Activated CD4-positive, alpha-beta T cell treated with anti-CD3 and anti-CD28 coated beads, Interleukin-10, Interleukin-2, amounts not matched to agents 100 ng/mL and 50 ng/mL, durations not matched to agents 16 hours and 8 hours (primary cell): ENCODE measurements around the gene SLC34A3.
"Not testable (repeated sequence)": the region's sequence is repeated elsewhere in the genome, so short reads cannot be mapped to it uniquely, and the experiment has no call there.

Experiments
- DNase-seq: peaks from one replicate; pipeline ENCODE4 v3.0.0-alpha.2; 2020

Gene SLC34A3

DNA sequence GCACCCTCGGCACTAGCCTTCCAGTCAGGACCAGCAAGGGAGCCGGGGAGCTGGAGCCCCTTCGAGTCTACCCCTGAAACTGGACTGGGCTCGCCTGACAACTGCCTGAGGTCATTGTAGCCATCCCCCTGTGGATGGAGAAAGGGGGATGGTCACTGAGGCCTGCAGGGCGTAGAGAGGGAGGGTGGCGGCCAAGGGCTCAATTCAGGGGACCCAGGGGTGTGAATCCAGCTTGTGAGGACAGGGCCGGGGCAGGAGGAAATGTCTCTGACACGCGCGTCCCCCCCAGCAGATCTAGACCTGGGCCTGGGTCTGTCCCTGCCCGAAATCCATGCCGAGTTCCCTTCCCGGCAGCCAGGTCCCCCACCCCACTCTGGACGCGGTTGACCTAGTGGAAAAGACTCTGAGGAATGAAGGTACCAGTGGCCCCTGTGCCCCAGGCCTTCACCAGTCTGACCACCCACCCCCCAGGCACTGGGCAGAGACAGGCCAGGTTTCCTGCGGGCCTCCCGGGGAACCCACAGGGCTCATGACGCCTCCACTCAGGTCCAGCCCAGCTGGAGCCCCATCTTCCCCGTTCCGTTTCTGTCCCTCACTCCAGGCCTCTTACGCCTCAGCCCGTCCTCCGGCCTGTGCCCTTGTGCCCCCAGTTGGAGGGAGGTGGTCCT, 805 bp downstream of the SLC34A3 start:
- DNase-seq = no peak

DNA sequence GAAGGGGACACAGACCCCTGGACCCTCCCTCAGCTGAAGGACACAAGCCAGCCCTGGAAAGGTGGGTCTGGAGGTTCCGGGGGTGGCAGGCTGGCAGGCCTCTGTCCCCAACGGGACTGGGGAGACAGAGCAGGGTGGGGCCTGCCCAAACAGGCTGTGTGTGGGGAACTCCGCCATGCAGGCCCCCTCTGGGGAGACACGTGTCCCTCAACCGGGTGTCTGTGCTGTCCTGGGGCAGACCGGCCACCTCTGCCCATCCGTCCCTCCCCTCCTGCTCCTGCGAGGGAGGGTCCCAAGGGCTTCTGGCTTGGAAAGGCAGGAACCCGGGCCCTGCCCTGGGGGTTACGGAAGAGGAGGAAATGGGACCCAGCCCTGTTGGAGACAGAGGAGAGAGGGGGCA, 1.4 kb downstream of the SLC34A3 start:
- DNase-seq = no peak

DNA sequence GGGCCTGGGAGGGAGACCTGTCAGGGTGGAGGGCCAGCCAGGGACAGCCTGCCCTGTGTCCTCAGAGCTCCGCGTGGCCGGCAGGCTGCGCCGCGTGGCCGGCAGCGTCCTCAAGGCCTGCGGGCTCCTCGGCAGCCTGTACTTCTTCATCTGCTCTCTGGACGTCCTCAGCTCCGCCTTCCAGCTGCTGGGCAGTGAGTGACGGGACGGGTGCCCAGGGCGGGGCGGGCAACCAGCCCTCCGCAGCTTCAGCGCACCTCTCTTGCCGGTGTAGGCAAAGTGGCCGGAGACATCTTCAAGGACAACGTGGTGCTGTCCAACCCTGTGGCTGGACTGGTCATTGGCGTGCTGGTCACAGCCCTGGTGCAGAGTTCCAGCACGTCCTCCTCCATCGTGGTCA, 1.8 kb downstream of the SLC34A3 start:
- no peak for DNase-seq

DNA sequence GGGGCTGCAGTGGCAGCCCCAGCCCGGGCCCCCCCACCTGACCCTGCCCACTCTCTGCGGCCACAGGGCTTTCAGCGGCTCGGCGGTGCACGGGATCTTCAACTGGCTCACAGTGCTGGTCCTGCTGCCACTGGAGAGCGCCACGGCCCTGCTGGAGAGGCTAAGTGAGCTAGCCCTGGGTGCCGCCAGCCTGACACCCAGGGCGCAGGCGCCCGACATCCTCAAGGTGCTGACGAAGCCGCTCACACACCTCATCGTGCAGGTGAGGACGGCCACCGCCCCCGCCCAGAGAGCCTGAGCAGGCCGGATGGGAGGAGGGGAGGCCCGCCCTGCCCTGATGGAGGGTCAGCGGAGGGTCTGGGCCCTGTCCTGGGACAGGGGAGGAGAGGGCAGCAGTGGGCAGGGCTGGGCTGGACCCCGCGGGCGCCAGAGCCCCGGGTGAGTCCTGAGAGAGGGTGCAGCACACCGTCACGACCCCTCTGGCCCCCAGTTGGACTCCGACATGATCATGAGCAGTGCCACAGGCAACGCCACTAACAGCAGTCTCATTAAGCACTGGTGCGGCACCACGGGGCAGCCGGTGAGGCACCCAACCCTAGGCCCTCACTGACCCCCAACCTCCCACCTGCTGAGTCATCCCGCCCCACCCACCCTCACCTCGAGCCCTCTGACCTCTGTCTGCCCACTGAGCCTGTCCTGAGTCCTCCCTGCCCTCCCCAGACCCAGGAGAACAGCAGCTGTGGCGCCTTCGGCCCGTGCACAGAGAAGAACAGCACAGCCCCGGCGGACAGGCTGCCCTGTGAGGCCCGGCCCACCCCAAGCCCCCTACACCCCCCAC, 2.7 kb downstream of the SLC34A3 start:
- no peak for DNase-seq

DNA sequence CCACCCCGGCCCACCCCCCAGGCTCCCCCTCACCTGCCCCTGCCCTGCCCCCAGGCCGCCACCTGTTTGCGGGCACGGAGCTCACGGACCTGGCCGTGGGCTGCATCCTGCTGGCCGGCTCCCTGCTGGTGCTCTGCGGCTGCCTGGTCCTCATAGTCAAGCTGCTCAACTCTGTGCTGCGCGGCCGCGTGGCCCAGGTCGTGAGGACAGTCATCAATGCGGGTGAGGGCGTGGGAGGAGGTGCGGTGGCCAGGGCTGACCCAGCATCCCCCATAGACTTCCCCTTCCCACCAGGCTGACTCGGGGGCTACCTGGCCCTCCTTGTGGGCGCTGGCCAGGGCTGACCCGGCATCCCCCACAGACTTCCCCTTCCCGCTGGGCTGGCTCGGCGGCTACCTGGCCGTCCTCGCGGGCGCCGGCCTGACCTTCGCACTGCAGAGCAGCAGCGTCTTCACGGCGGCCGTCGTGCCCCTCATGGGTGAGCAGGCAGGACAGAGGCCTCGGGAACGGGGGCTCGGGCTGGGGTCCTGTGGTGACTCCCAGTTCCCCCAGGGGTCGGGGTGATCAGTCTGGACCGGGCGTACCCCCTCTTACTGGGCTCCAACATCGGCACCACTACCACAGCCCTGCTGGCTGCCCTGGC, 3.5 kb downstream of the SLC34A3 start:
- no peak for DNase-seq

DNA sequence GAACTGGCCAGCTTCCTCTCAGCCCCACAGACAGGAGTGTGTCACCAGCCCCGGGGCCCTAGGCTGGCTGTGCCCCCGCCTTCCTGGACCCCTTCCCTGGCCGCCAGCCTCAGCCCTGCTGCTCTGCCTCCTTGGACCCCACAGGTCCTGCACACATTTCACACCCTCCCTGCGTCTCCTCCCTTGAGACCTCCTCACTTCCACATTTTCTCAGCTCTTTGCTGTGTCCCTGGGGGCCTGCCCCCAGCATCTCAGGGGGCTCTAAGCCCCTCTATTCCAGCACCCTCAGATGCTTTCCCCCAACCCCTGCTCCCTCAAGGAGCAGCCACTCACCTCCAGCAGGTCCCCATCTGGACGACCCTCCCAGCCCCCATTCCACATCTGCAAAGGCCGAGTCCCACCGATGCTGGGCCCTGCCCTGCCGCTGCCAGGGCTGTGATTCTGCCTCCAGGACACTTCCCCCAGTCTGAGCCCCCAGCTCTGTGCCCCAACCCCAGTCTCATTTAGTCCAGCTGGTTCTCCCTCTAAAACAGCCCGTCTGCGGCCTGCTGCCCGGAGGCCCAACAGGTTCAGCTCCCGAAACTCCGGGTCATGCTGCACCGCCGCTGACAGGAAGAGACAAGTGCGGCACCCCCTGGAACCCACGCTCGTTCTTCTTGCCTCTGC, 4.2 kb downstream of the SLC34A3 start:
- DNase-seq = no peak

DNA sequence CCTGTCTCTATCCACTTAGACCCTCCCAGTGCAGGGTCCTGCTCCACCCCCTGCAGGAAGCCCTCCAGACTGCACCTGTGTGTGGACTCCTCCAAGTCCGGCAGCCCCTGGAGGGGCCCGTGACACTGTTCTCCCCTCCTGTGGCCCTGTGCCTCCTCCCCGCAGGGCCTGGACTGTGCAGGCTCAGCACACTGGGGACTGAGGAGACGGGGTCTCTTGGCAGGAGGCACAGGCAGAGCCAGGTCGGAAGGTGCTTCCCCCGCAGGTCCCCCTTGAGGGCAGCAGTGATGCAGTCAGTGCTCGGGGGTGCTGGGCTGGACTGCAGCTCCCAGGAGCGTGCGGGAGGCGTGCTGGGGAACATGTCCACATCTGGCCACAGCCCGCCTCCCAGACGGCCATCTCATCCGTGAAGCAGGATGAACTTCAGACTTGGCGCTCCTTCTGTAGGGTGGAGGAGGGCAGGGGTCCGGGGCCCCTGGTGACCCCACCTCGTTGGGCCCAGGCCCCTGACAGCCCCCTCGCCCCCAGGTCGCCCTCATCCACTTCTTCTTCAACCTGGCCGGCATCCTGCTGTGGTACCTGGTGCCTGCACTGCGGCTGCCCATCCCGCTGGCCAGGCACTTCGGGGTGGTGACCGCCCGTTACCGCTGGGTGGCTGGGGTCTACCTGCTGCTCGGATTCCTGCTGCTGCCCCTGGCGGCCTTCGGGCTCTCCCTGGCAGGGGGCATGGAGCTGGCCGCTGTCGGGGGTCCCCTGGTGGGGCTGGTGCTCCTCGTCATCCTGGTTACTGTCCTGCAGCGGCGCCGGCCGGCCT, 4.9 kb downstream of the SLC34A3 start:
- no peak for DNase-seq

DNA sequence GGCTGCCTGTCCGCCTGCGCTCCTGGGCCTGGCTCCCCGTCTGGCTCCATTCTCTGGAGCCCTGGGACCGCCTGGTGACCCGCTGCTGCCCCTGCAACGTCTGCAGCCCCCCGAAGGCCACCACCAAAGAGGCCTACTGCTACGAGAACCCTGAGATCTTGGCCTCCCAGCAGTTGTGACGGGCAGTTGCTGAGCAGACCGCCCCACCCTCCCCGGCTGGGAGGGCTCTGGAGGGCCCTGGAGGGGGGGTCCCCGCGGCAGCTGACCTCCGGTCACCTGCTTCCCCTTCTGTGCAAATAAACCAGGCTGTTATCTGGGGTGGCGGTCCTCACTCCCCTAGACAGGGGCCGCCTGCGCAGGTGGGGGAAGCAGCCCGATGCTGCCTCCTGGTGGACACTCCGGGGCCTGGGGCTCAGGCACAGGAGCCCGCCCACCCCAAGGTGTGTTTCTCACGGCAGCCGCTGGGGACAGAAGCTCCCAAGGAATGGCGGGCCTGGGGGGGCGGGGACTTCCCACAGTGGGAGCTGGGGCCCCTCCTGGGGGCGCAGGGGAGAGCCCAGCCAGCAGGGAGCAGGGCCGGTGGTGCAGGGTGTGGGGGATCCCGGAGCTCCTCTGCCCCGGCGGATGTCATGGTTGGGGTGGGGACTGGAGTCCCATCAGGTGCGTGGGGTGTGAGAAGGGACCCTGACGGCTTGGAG, 5.7 kb downstream of the SLC34A3 start:
- DNase-seq = peak; percentile 93

DNA sequence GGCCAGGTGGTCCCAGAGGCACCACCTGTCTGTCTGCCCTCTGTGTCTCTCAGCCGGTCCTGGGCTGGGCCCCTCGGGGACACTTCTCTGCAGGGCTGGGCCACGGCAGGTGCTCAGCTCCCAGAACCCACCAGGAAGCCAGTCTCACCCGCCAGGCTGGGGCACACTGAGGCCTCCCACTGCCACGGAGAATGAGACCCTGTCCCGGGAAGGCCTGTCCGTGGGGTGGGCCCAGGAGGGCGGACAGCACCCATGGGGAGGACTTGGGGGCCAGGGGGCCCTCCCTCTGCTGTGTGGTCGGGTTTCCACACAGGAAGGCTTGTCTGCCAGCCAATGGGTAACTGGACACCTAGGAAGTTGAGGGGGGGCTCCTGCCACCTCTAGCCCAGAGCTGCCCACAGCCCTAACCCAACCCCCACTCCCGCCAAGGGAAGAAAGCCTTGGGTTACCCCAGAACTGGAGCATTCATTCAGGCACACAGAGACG, 6.3 kb downstream of the SLC34A3 start:
- DNase-seq = no peak

DNA sequence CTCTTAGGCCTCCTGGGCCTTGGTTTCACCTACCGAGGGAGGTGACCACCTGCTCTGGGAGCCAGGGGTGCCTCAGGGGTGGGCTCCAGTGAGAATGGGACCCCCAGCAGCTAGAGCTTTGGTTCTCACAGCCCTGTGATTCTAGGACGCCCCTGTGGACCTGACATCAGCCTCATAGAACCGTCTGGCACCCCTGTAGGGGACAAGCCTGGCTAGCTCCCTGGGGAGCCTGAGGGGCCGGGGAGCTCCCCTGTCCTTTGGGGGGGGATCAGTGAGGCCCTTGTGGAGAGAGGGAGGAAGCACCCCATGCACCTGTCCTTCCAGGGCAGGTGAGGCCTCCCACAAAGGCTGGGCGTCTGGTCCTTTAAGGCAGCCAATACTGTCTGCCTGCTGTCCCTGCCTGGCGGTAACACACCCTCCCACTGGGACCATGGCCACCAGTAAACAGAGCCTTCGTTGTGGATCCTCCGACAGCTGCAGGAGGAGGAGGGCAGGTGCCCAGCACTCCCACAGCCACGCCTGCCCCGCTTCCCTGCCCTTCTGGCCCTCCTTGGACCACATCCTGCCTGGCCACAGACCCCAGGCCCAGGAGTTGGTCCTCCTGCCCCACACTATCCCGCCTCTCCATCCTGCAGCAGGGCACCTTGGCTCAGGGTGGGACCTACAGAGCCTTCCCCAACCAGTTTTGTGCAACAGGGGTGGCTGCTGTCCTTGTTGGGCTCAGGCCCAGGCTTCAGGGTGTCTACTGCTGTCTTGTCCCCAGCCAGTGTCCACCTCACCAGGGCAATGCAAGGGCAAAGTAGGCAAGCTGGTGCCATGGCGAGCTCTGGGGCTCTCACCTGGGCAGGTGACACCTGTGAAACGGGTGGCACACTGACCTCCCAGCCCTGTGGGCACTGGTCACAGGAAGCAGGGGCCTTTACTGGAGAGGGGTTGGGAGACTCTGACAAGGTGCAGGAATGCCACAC, 7.3 kb downstream of the SLC34A3 start:
- DNase-seq = no peak

DNA sequence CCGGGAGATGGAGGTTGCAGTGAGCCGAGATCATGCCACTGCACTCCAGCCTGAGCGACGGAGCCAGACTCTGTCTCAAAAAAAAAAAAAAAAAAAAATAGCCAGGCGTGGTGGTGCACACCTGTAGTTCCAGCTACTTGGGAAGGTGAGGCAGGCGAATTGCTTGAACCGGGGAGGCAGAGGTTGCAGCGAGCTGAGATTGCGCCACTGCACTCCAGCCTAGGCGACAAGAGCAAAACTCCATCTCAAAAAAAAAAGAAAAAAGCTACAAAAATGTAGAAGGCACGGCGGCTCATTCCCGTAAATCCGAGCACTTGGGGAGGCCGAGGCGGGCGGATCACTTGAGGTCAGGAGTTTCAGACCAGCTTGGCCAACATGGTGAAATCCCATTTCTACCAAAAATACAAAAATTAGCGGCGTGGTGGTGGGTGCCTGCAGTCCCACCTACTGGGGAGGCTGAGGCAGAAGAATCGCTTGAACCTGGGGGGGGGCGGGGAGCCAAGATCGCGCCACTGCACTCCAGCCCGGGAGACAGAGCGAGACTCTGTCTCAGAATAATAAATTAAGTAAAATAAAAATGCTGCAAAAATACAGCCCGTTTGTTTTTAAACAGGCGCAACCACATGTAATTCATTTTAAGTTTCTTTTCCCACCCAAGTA, 9.0 kb downstream of the SLC34A3 start:
- DNase-seq = not testable (repeated sequence)

DNA sequence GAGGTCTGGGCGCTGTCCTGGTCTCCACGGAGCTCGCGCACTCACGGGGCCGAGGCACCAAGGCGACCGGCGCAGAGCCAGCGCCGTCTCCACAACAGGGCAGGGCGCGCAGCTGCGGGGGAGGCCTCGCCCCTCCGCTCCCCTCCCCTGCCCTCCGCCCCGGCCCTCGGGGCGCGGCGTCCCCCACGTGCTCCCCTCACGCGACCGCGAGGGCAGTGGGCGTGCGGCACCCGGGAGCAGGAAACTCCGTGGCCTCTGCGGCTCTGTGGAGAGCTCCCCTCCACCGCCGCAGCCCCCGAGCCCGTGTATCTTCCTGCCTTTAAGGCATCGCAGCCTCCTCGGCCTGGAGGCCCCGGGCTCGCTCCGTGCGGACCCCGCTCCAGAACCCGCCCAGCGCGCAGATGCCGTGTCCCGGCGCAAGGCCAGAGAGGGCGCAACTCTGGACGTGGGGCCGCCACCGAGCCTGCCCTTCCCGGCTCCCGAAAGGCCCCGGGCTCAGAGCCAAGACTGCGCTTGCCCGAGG, 9.7 kb downstream of the SLC34A3 start:
- DNase-seq = peak; percentile 76

DNA sequence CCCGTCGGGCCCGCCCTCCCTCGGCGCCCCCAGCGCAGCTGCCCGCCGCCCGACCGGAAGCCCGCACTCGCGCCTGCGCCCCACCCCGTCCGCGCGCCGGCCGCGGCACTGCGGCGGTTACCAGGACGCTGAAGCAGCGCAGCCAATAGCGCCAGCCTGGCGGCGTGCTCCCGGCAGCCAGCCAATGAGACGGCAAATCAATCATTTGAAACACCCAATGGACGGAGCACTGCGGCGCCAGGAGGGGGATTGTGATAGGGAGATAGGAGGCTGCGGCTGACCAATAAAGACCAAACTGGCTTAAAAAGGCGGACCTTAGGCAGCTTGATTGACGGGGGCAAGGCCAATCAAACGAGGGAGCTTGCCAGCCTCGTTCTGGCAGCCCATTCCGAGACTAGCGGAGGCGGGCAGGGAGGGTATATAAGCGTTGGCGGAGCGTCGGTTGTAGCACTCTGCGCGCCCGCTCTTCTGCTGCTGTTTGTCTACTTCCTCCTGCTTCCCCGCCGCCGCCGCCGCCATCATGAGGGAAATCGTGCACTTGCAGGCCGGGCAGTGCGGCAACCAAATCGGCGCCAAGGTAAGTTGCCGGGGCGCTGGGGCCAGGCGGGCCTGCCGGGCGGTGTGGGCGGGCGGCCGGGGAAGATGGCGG, 10.3 kb downstream of the SLC34A3 start, which contains the start of gene TUBB4B:
TUBB4B (plus strand) TSS at position 447 of the 649 bp plus-strand sequence; CDS start at position 521, 74 bp downstream.
- peak; percentile 100 for DNase-seq

DNA sequence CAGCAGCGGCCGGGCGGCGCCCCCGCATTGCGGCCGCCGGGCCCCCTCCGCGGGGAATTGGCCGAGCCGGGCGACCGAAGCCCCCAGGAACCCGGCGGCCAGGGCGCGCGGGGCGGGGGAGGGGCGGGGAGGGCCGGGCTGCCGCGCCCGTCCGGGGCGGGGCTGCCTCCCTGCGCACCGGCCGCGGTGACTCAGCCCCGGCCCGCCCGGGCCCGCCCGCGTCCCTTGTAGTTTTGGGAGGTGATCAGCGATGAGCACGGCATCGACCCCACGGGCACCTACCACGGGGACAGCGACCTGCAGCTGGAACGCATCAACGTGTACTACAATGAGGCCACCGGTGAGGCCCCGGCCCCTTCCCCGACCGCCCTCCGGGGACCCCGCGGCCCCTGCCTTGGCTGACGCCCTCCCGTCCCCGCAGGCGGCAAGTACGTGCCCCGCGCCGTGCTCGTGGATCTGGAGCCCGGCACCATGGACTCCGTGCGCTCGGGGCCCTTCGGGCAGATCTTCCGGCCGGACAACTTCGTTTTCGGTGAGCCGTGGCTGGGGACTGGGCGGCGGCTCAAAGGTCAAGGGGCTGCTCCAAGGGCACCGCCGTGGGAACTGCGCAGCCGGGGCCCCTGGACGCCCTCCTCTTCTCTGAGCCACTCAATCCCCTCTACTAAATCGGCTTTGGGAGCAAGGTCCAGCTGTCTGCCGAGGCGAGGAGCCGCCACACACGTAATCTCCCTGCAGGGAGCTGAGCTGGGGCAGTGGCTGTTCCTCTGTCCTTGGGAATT, 11.0 kb downstream of the SLC34A3 start:
- DNase-seq = peak; percentile 69

DNA sequence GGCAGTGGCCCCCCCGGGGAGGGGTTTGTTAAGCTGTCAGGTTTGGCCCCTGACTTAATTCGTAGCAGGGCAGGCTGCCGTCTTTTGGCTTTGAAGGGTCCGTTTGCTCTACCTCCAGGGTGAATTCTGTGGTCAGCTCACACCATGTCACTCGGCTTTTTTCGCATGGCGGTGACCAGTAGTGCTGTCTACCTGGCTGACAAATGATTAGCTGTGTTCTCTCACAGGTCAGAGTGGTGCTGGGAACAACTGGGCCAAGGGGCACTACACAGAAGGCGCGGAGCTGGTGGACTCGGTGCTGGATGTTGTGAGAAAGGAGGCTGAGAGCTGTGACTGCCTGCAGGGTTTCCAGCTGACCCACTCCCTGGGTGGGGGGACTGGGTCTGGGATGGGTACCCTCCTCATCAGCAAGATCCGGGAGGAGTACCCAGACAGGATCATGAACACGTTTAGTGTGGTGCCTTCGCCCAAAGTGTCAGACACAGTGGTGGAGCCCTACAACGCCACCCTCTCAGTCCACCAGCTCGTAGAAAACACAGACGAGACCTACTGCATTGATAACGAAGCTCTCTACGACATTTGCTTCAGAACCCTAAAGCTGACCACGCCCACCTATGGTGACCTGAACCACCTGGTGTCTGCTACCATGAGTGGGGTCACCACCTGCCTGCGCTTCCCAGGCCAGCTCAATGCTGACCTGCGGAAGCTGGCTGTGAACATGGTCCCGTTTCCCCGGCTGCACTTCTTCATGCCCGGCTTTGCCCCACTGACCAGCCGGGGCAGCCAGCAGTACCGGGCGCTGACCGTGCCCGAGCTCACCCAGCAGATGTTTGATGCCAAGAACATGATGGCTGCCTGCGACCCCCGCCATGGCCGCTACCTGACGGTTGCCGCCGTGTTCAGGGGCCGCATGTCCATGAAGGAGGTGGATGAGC, 11.8 kb downstream of the SLC34A3 start:
- DNase-seq = no peak

DNA sequence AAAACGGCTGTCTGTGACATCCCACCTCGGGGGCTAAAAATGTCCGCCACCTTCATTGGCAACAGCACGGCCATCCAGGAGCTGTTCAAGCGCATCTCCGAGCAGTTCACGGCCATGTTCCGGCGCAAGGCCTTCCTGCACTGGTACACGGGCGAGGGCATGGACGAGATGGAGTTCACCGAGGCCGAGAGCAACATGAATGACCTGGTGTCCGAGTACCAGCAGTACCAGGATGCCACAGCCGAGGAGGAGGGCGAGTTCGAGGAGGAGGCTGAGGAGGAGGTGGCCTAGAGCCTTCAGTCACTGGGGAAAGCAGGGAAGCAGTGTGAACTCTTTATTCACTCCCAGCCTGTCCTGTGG, 12.5 kb downstream of the SLC34A3 start:
- DNase-seq = not testable (repeated sequence)
